ENCODE data around the gene VEGFA. TPM values are rescaled to one million over a fixed set of nuclear protein-coding genes. Genes with fewer than 3 reads are reported as not detected.

Gene VEGFA
- total RNA-seq, 1 experiment from 2014 or later: 116 TPM

- intact Hi-C loops (cut with micrococcal nuclease; ENCODE audit: unreplicated experiment): no loop called here
- DNase-seq (ENCODE audit: low spot score): no peak
Measured at GRCh38 chr6:43736844-43737243, 33.2 kb upstream of the VEGFA start.

GRCh38 chr6:43737272-43738081 lies 32.5 kb upstream of the VEGFA start:
- intact Hi-C loops (cut with micrococcal nuclease; ENCODE audit: unreplicated experiment): no loop called here
- Histone ChIP-seq H3K4me1 (ENCODE audit: insufficient read depth, low read length, poor library complexity, severe bottlenecking) (no peaks in the 10 kb centered on the region), H3K9me3 (ENCODE audit: low read depth, low read length, poor library complexity, severe bottlenecking) (no peaks in the 10 kb centered on the region), H3K27ac (ENCODE audit: low read depth, low read length, poor library complexity, severe bottlenecking) (no peak overlapping the region), H3K4me3 (ENCODE audit: low read depth, low read length, poor library complexity, severe bottlenecking) (no peak overlapping the region), H3K27me3 (replicated peaks; ENCODE audit: insufficient read depth, low read depth, low read length, poor library complexity) (no peaks in the 10 kb centered on the region), H3K36me3 (ENCODE audit: insufficient read depth, low read length, poor library complexity, severe bottlenecking) (no peaks in the 10 kb centered on the region)
- no peak for TF ChIP-seq EZH2 (IDR thresholded peaks at IDR 0.05; ENCODE audit: borderline replicate concordance, low read depth, low read length, poor library complexity, severe bottlenecking)
- no peak for TF ChIP-seq CTCF (conservative IDR thresholded peaks at IDR 0.05; ENCODE audit: low read depth, low read length)
- peak; percentile 28 for DNase-seq (ENCODE audit: low spot score)
- no TSS peak for BruUV-seq (replicated peaks)
- ChIA-PET POLR2A (ENCODE audit: low non-redundant PET) (no interaction called here), CTCF (no interaction called here)

More at GRCh38 chr6:43736844-43737243, 33.2 kb upstream of the VEGFA start:
- TF ChIP-seq EZH2 (IDR thresholded peaks at IDR 0.05; ENCODE audit: borderline replicate concordance, low read depth, low read length, poor library complexity, severe bottlenecking) (no peak), CTCF (conservative IDR thresholded peaks at IDR 0.05; ENCODE audit: low read depth, low read length) (no peak)
- no peaks in the 10 kb centered on the region for H3K4me1 ChIP-seq (ENCODE audit: insufficient read depth, low read length, poor library complexity, severe bottlenecking)
- POLR2A ChIA-PET (ENCODE audit: low non-redundant PET): no interaction called here
- no peaks in the 10 kb centered on the region for H3K27me3 ChIP-seq (replicated peaks; ENCODE audit: insufficient read depth, low read depth, low read length, poor library complexity)
- H3K9me3 ChIP-seq (ENCODE audit: low read depth, low read length, poor library complexity, severe bottlenecking): no peaks in the 10 kb centered on the region
- BruUV-seq (replicated peaks): no TSS peak
- CTCF ChIA-PET: no interaction called here
- H3K36me3 ChIP-seq (ENCODE audit: insufficient read depth, low read length, poor library complexity, severe bottlenecking): no peaks in the 10 kb centered on the region
- H3K4me3 ChIP-seq (ENCODE audit: low read depth, low read length, poor library complexity, severe bottlenecking): no peak overlapping the region
- H3K27ac ChIP-seq (ENCODE audit: low read depth, low read length, poor library complexity, severe bottlenecking): no peak overlapping the region

- Histone ChIP-seq H3K36me3 (ENCODE audit: insufficient read depth, low read length, poor library complexity, severe bottlenecking) (no peaks in the 10 kb centered on the region), H3K4me3 (ENCODE audit: low read depth, low read length, poor library complexity, severe bottlenecking) (no peak overlapping the region), H3K4me1 (ENCODE audit: insufficient read depth, low read length, poor library complexity, severe bottlenecking) (no peaks in the 10 kb centered on the region), H3K9me3 (ENCODE audit: low read depth, low read length, poor library complexity, severe bottlenecking) (no peaks in the 10 kb centered on the region), H3K27ac (ENCODE audit: low read depth, low read length, poor library complexity, severe bottlenecking) (no peak overlapping the region), H3K27me3 (replicated peaks; ENCODE audit: insufficient read depth, low read depth, low read length, poor library complexity) (no peaks in the 10 kb centered on the region)
- intact Hi-C loops (cut with micrococcal nuclease; ENCODE audit: unreplicated experiment): no loop called here
- BruUV-seq (replicated peaks): no TSS peak
- CTCF ChIA-PET: no interaction called here
- TF ChIP-seq CTCF (conservative IDR thresholded peaks at IDR 0.05; ENCODE audit: low read depth, low read length): no peak
- no peak for TF ChIP-seq EZH2 (IDR thresholded peaks at IDR 0.05; ENCODE audit: borderline replicate concordance, low read depth, low read length, poor library complexity, severe bottlenecking)
- no peak for DNase-seq (ENCODE audit: low spot score)
- POLR2A ChIA-PET (ENCODE audit: low non-redundant PET): no interaction called here
Measured at GRCh38 chr6:43738267-43738676, 31.7 kb upstream of the VEGFA start.

Data from A673 (cell line).